Activated naive CD4-positive, alpha-beta T cell treated with anti-CD3 and anti-CD28 coated beads, Interleukin-2, amount 50 U/mL, for 24 hours (primary cell): ENCODE data around the gene HOXB1.

ENCODE experiments used
- H3K27ac Mint-ChIP-seq: one replicate; pipeline ENCODE4 v1.8.0; 2021; ENCODE audit warnings: mild to moderate bottlenecking, mixed read lengths
- H3K27me3 Mint-ChIP-seq: one replicate; pipeline ENCODE4 v1.8.0; 2021; ENCODE audit warnings: mixed read lengths
- H3K36me3 Mint-ChIP-seq: one replicate; pipeline ENCODE4 v1.8.0; 2021; ENCODE audit warnings: mixed read lengths
- H3K4me1 Mint-ChIP-seq: one replicate; pipeline ENCODE4 v1.8.0; 2021; ENCODE audit warnings: mixed read lengths
- H3K4me3 Mint-ChIP-seq: one replicate; pipeline ENCODE4 v1.8.0; 2021; ENCODE audit warnings: mild to moderate bottlenecking, mixed read lengths
- H3K9me3 Mint-ChIP-seq: one replicate; pipeline ENCODE4 v1.8.0; 2021; ENCODE audit warnings: mixed read lengths

Gene HOXB1

GRCh38 chr17:48570325-48571023 is 39.7 kb upstream of the HOXB1 start:
- no peaks in the 10 kb centered on the region for H3K36me3 Mint-ChIP-seq
- no peaks in the 10 kb centered on the region for H3K9me3 Mint-ChIP-seq
- H3K4me1 Mint-ChIP-seq: peaks cover 17% of the 10 kb centered on the region
- peaks cover 6% of the 10 kb centered on the region for H3K27me3 Mint-ChIP-seq
- H3K27ac Mint-ChIP-seq: no peak overlapping the region
- no peak overlapping the region for H3K4me3 Mint-ChIP-seq

- Mint-ChIP-seq H3K27me3 (peaks cover 6% of the 10 kb centered on the region), H3K9me3 (no peaks in the 10 kb centered on the region), H3K4me1 (peaks cover 17% of the 10 kb centered on the region), H3K27ac (no peak overlapping the region), H3K36me3 (no peaks in the 10 kb centered on the region), H3K4me3 (no peak overlapping the region)
These were observed 39.0 kb upstream of the HOXB1 start for GRCh38 chr17:48569674-48570324.

GRCh38 chr17:48569240-48569582 is 38.4 kb upstream of the HOXB1 start:
- H3K27ac Mint-ChIP-seq: no peak overlapping the region
- peaks cover 16% of the 10 kb centered on the region for H3K4me1 Mint-ChIP-seq
- H3K27me3 Mint-ChIP-seq: peaks cover 6% of the 10 kb centered on the region
- H3K4me3 Mint-ChIP-seq: no peak overlapping the region
- no peaks in the 10 kb centered on the region for H3K9me3 Mint-ChIP-seq
- H3K36me3 Mint-ChIP-seq: no peaks in the 10 kb centered on the region

GRCh38 chr17:48568499-48569239 is 37.9 kb upstream of the HOXB1 start:
- peaks cover 6% of the 10 kb centered on the region for H3K27me3 Mint-ChIP-seq
- H3K4me1 Mint-ChIP-seq: peaks cover 15% of the 10 kb centered on the region
- no peaks in the 10 kb centered on the region for H3K36me3 Mint-ChIP-seq
- H3K4me3 Mint-ChIP-seq: peak overlapping the region; percentile 15
- H3K9me3 Mint-ChIP-seq: no peaks in the 10 kb centered on the region
- H3K27ac Mint-ChIP-seq: no peak overlapping the region

GRCh38 chr17:48567646-48568354 is 37.0 kb upstream of the HOXB1 start:
- Mint-ChIP-seq H3K9me3 (no peaks in the 10 kb centered on the region), H3K4me1 (peaks cover 9% of the 10 kb centered on the region), H3K27me3 (peaks cover 6% of the 10 kb centered on the region), H3K4me3 (no peak overlapping the region), H3K36me3 (no peaks in the 10 kb centered on the region), H3K27ac (no peak overlapping the region)

- Mint-ChIP-seq H3K27ac (no peak overlapping the region), H3K4me3 (no peak overlapping the region), H3K36me3 (no peaks in the 10 kb centered on the region), H3K9me3 (no peaks in the 10 kb centered on the region), H3K4me1 (peaks cover 13% of the 10 kb centered on the region), H3K27me3 (peaks cover 6% of the 10 kb centered on the region)
These were observed 36.4 kb upstream of the HOXB1 start for GRCh38 chr17:48567209-48567608.

- Mint-ChIP-seq H3K9me3 (no peaks in the 10 kb centered on the region), H3K4me3 (no peak overlapping the region), H3K36me3 (no peaks in the 10 kb centered on the region), H3K27ac (no peak overlapping the region), H3K27me3 (peaks cover 6% of the 10 kb centered on the region), H3K4me1 (peaks cover 18% of the 10 kb centered on the region)
These were observed 35.9 kb upstream of the HOXB1 start for GRCh38 chr17:48566717-48567116.

- no peaks in the 10 kb centered on the region for H3K9me3 Mint-ChIP-seq
- H3K27me3 Mint-ChIP-seq: peaks cover 6% of the 10 kb centered on the region
- no peak overlapping the region for H3K27ac Mint-ChIP-seq
- peaks cover 2% of the 10 kb centered on the region for H3K36me3 Mint-ChIP-seq
- H3K4me3 Mint-ChIP-seq: no peak overlapping the region
- H3K4me1 Mint-ChIP-seq: peaks cover 24% of the 10 kb centered on the region
These were observed 35.3 kb upstream of the HOXB1 start for GRCh38 chr17:48565925-48566710.

- Mint-ChIP-seq H3K9me3 (no peaks in the 10 kb centered on the region), H3K4me3 (no peak overlapping the region), H3K36me3 (peaks cover 3% of the 10 kb centered on the region), H3K27me3 (peaks cover 6% of the 10 kb centered on the region), H3K27ac (peak overlapping the region; percentile 75), H3K4me1 (peaks cover 24% of the 10 kb centered on the region)
These were observed 34.3 kb upstream of the HOXB1 start for GRCh38 chr17:48565022-48565554.

GRCh38 chr17:48564188-48565021 is 33.6 kb upstream of the HOXB1 start:
- peaks cover 3% of the 10 kb centered on the region for H3K36me3 Mint-ChIP-seq
- no peaks in the 10 kb centered on the region for H3K9me3 Mint-ChIP-seq
- peak overlapping the region; percentile 75 for H3K27ac Mint-ChIP-seq
- H3K4me1 Mint-ChIP-seq: peaks cover 24% of the 10 kb centered on the region
- H3K4me3 Mint-ChIP-seq: no peak overlapping the region
- H3K27me3 Mint-ChIP-seq: peaks cover 6% of the 10 kb centered on the region

GRCh38 chr17:48563867-48564187 is 33.0 kb upstream of the HOXB1 start:
- Mint-ChIP-seq H3K36me3 (peaks cover 3% of the 10 kb centered on the region), H3K4me1 (peaks cover 21% of the 10 kb centered on the region), H3K27me3 (peaks cover 4% of the 10 kb centered on the region), H3K9me3 (no peaks in the 10 kb centered on the region), H3K27ac (no peak overlapping the region), H3K4me3 (no peak overlapping the region)

GRCh38 chr17:48563385-48563838 is 32.6 kb upstream of the HOXB1 start:
- no peak overlapping the region for H3K27ac Mint-ChIP-seq
- H3K4me1 Mint-ChIP-seq: peaks cover 17% of the 10 kb centered on the region
- H3K27me3 Mint-ChIP-seq: peaks cover 2% of the 10 kb centered on the region
- H3K36me3 Mint-ChIP-seq: peaks cover 3% of the 10 kb centered on the region
- no peaks in the 10 kb centered on the region for H3K9me3 Mint-ChIP-seq
- no peak overlapping the region for H3K4me3 Mint-ChIP-seq

- no peak overlapping the region for H3K27ac Mint-ChIP-seq
- H3K36me3 Mint-ChIP-seq: peaks cover 3% of the 10 kb centered on the region
- no peaks in the 10 kb centered on the region for H3K9me3 Mint-ChIP-seq
- no peaks in the 10 kb centered on the region for H3K27me3 Mint-ChIP-seq
- H3K4me3 Mint-ChIP-seq: no peak overlapping the region
- peaks cover 15% of the 10 kb centered on the region for H3K4me1 Mint-ChIP-seq
These were observed 32.1 kb upstream of the HOXB1 start for GRCh38 chr17:48562934-48563333.
